Endothelial cell of umbilical vein (primary cell): Measurements from ENCODE around the gene EMC7. TPM values are rescaled to one million over a fixed set of nuclear protein-coding genes. Genes with fewer than 3 reads are reported as not detected.
A peak's percentile ranks its signal among the peaks of the same experiment; 100 is the strongest.

ENCODE experiments used
- Bru-seq: library from RNA; stranded (reverse); fragments of 400-500 nt; gene quantifications from one replicate; lab custom pipeline; 2021; lab: Mats Ljungman, UMichigan
- BruChase-seq, 2 experiments: library from RNA; stranded (reverse); fragments of 400-500 nt; gene quantifications; one replicate each; lab custom pipeline; 2021; lab: Mats Ljungman, UMichigan
- BruUV-seq: library from RNA; stranded (reverse); fragments of 400-500 nt; replicated peaks from 2 replicates; lab custom pipeline; 2021; lab: Mats Ljungman, UMichigan
- CTCF ChIA-PET: fragments of 300-600, 350-600 bp; sonication (Branson Sonifier 250); formaldehyde crosslinking; loops from one replicate; lab custom pipeline; 2021; ENCODE audit warnings: antibody characterized with exemption, inconsistent platforms; lab: Charles Lee
- POLR2A ChIA-PET: fragments of 300-600, 350-600 bp; sonication (Branson Sonifier 250); formaldehyde crosslinking; loops from one replicate; lab custom pipeline; 2021; ENCODE audit warnings: antibody characterized with exemption, inconsistent platforms; lab: Charles Lee
- DNase-seq: peaks from one replicate; pipeline ENCODE4 v3.0.0-alpha.2; 2011; ENCODE audit warnings: low read depth, low spot score
- FAIRE-seq: peaks from 2 replicates; lab custom pipeline; 2011; peaks lifted over from hg19 to GRCh38; lab: Jason Lieb, UNC
- H2AFZ ChIP-seq: 2 replicates; pipeline ENCODE4 v1.6.0; 2012; ENCODE audit warnings: low read depth, low read length, control low read depth, inconsistent platforms
- H3K27ac ChIP-seq: 2 replicates; pipeline ENCODE4 v1.5.1; 2011; ENCODE audit warnings: low read depth, mild to moderate bottlenecking, control low read depth, low read length, moderate library complexity; ENCODE audit not compliant: insufficient read depth
- H3K27me3 ChIP-seq, 2 experiments: 2 replicates each; pipeline versions ENCODE4 v1.6.0 to v1.6.1; 2011; ENCODE audit warnings: low read length in 2 of 2, mixed read lengths in 1 of 2; ENCODE audit not compliant: control insufficient read depth in 2 of 2, insufficient read depth in 2 of 2
- H3K36me3 ChIP-seq, 2 experiments: 2 replicates in 1 of 2; 3 replicates in 1 of 2; pipeline ENCODE4 v1.5.1; 2011; ENCODE audit warnings: low read length in 2 of 2, mild to moderate bottlenecking in 1 of 2, moderate library complexity in 1 of 2; ENCODE audit not compliant: control insufficient read depth in 2 of 2, insufficient read depth in 2 of 2; ENCODE audit errors: extremely low read depth in 1 of 2
- H3K4me1 ChIP-seq: 3 replicates; pipeline ENCODE4 v1.5.1; 2011; ENCODE audit warnings: mild to moderate bottlenecking, low read length; ENCODE audit not compliant: control insufficient read depth, insufficient read depth; ENCODE audit errors: extremely low read depth
- H3K4me2 ChIP-seq: 2 replicates; pipeline ENCODE4 v1.6.1; 2011; ENCODE audit warnings: low read length, control low read depth, mixed read lengths; ENCODE audit not compliant: insufficient read depth
- H3K4me3 ChIP-seq, 3 experiments: fragments of 200-600 bp in 1 of 3; sonication (generic), shearing (Covaris generic) in 1 of 3; replicated peaks in 1 of 3; 2 replicates each; pipeline ENCODE4 v1.5.1; 2011 to 2016; ENCODE audit warnings: control low read depth in 3 of 3, low read length in 3 of 3, mild to moderate bottlenecking in 2 of 3, inconsistent platforms in 1 of 3, low read depth in 1 of 3, moderate library complexity in 1 of 3; ENCODE audit not compliant: insufficient read depth in 1 of 3
- H3K79me2 ChIP-seq: 2 replicates; pipeline ENCODE4 v1.6.0; 2012; ENCODE audit warnings: low read length, inconsistent platforms; ENCODE audit not compliant: control insufficient read depth, insufficient read depth
- H3K9ac ChIP-seq: replicated peaks from 2 replicates; pipeline ENCODE3; 2011; ENCODE audit warnings: low read length, control low read depth; ENCODE audit not compliant: insufficient read depth; ENCODE audit errors: extremely low read depth
- H3K9me1 ChIP-seq: replicated peaks from 3 replicates; pipeline ENCODE4 v1.6.0; 2011; ENCODE audit warnings: mild to moderate bottlenecking, low read length; ENCODE audit not compliant: control insufficient read depth, insufficient read depth; ENCODE audit errors: extremely low read depth
- H3K9me3 ChIP-seq: replicated peaks from 2 replicates; pipeline ENCODE4 v1.5.1; 2012; ENCODE audit warnings: low read length, inconsistent platforms; ENCODE audit not compliant: control insufficient read depth, insufficient read depth
- H4K20me1 ChIP-seq: replicated peaks from 2 replicates; pipeline ENCODE3; 2011; ENCODE audit warnings: mild to moderate bottlenecking, low read length; ENCODE audit not compliant: control insufficient read depth, insufficient read depth; ENCODE audit errors: extremely low read depth
- EZH2 ChIP-seq: IDR thresholded peaks from 2 replicates; pipeline ENCODE4 v1.6.1; 2012; ENCODE audit warnings: borderline replicate concordance, low read depth, mild to moderate bottlenecking, moderate library complexity, low read length, inconsistent platforms; ENCODE audit not compliant: severe bottlenecking
- FOS ChIP-seq: IDR thresholded peaks from 2 replicates; pipeline ENCODE4 v1.6.1; 2011; ENCODE audit warnings: mild to moderate bottlenecking, low read length, moderate library complexity, borderline replicate concordance; ENCODE audit not compliant: insufficient read depth
- GATA2 ChIP-seq: IDR thresholded peaks from 2 replicates; pipeline ENCODE4 v1.7.0; 2011; ENCODE audit warnings: low read depth, mild to moderate bottlenecking, moderate library complexity, mixed read lengths, low read length; ENCODE audit not compliant: insufficient read length, insufficient read depth
- JUN ChIP-seq: IDR thresholded peaks from 2 replicates; pipeline ENCODE4 v1.6.1; 2011; ENCODE audit warnings: borderline replicate concordance, low read depth; ENCODE audit not compliant: insufficient read length, insufficient read depth
- MYC ChIP-seq: IDR thresholded peaks from one replicate; pipeline ENCODE4 v1.6.1; 2011; ENCODE audit warnings: mild to moderate bottlenecking, low read depth, low read length
- POLR2A ChIP-seq: IDR thresholded peaks from 2 replicates; pipeline ENCODE4 v1.6.1; 2012; ENCODE audit warnings: low read depth, mild to moderate bottlenecking, control low read depth, low read length
- POLR2AphosphoS5 ChIP-seq: IDR thresholded peaks from 2 replicates; pipeline ENCODE4 v1.6.1; 2012; ENCODE audit warnings: low read depth, mild to moderate bottlenecking, control low read depth, low read length, moderate library complexity; ENCODE audit not compliant: insufficient read depth
- dilution Hi-C: fragments of 300-500 bp; cut with MboI; formaldehyde crosslinking; loops from one replicate; pipeline ENCODE4 v1.15.0; 2019; ENCODE audit warnings: low sequenced_read_pairs; ENCODE audit not compliant: extremely low pct_ligation_motif_present
- intact Hi-C: fragments of 100-400 bp; cut with micrococcal nuclease; formaldehyde crosslinking; loops from one replicate; pipeline ENCODE4 v1.10.0; 2022
- long read RNA-seq: library from polyadenylated mRNA; stranded (forward); transcript quantifications from one replicate; pipeline ENCODE4 v2.0.0, GENCODE V29; 2021
- polyA minus RNA-seq, 3 experiments: library from RNA; depleted of rRNA, polyadenylated mRNA; stranded (reverse); fragments of >200 nt; gene quantifications; 1 replicate in 1 of 3; 2 replicates in 2 of 3; pipeline ENCODE4 v1.2.3, GENCODE V29; 2011
- polyA plus RNA-seq, 4 experiments: library from polyadenylated mRNA; depleted of rRNA in 3 of 4; stranded (reverse) in 3 of 4; unstranded in 1 of 4; fragments of >200 nt; gene quantifications; 2 replicates each; pipeline versions ENCODE4 v1.2.1 to v1.2.3, GENCODE V29; 2011 to 2012; ENCODE audit warnings: missing spikeins in 1 of 4
- total RNA-seq: library from RNA; stranded (reverse); gene quantifications from 2 replicates; pipeline ENCODE4 v1.2.3, GENCODE V29; 2021
- TF ChIP-seq, protein P1 (sequence below): IDR thresholded peaks from 2 replicates; pipeline ENCODE4 v1.6.1; 2011; ENCODE audit not compliant: insufficient read depth, insufficient read length
- TF ChIP-seq, protein P2 (sequence below), 2 donors: IDR thresholded peaks; 1 replicate in 1 of 2; 2 replicates in 1 of 2; pipeline ENCODE4 v1.5.1; 2011; ENCODE audit warnings: low read length in 2 of 2, mild to moderate bottlenecking in 2 of 2, moderate library complexity in 2 of 2, control low read depth in 1 of 2, inconsistent platforms in 1 of 2, low read depth in 1 of 2; ENCODE audit not compliant: insufficient read depth in 1 of 2; ENCODE audit errors: extremely low read depth in 1 of 2

Gene EMC7
- total RNA-seq (69.9 and 70.6 TPM in 2 replicates), polyA plus RNA-seq (46.9 and 57.0 TPM in 2 replicates), polyA minus RNA-seq (23.8 and 32.8 TPM in 2 replicates), Bru-seq, nascent RNA (percentile 77 among the genes with signal in this experiment), BruChase-seq, experiment 1, labeled RNA remaining after a 6-hour chase (percentile 87 among the genes with signal in this experiment), BruChase-seq, experiment 2, labeled RNA remaining after a 2-hour chase (percentile 69 among the genes with signal in this experiment)
- 67.7 and 74.8 TPM in 2 replicates for polyA plus RNA-seq (2011; cell fraction: cytosol; rRNA removed)
- polyA plus RNA-seq (2011; cell fraction: nucleus; rRNA removed) = 23.2 and 37.0 TPM in 2 replicates
- 75.4 and 100 TPM in 2 replicates for polyA plus RNA-seq (2012)
- polyA minus RNA-seq (2011; cell fraction: cytosol; rRNA and poly(A)+ RNA removed) = 26.0 TPM
- polyA minus RNA-seq (2011; cell fraction: nucleus; rRNA and poly(A)+ RNA removed) = 8.3 and 12.6 TPM in 2 replicates
- long read RNA-seq, transcript EMC7-201 (5 exons, 1,155 nt) = major isoform, 65 of 79 reads
- long read RNA-seq, partial matches to known transcripts = 1 of 79 reads
- long read RNA-seq, other reads (novel, unspliced or antisense) = 11 of 79 reads

DNA sequence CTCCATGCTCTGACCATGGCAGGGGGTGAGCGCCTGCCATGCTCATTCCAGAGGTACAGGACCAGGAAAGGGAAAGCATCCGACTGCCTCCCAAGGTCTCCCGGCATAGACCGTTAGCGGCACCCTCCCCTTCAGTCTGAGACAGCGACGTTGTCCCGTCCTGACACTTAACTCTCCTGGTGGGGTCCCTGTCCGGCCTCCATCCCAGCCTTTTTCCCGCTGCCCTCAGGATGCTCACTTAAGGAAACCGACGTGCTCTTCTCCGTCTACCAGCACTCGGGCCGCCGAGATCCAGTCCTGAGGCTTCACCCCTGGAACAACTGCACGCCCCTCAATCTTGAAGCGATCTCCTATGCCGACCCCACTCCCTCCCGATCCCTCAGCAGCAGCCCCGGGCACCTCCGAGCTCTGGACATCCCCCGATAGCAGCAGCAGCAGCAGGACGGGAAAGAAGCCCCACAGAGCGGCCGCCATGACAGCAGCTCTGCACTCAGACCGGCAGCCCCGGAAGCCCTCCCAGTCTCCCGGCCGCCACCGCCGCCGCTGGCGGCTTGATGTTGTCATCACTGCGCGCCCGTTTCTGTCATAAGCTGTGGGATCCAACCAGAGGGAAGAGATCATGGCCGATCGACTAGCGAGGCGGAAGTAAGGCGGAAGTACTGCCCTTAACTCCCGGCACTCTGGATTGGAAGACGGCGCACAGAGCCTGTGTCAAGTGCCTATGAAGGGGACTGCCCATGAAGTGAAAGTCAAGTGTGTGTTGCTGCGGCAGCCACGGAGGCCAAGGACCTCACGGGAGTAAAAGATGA is at the start of gene EMC7, which contains the start of gene PGBD4:
Gene EMC7 (minus strand): TSS at position 497 of the 809 bp plus-strand sequence. CDS start 23 bp downstream, at position 474.
Gene PGBD4 (plus strand): TSS at position 718 of the 809 bp plus-strand sequence. CDS start 449 bp downstream, outside the sequence.
- Histone ChIP-seq H3K4me2 (peak within 1 kb of the TSS; percentile 91), H3K4me3 (peak within 1 kb of the TSS; percentile 66 to 90 (median 66)), H3K27ac (peak within 1 kb of the TSS; percentile 78), H2AFZ (peak within 1 kb of the TSS; percentile 94), H4K20me1 (no peaks in the 10 kb centered on the region), H3K36me3 (no peaks in the 10 kb centered on the region), H3K9ac (peak within 1 kb of the TSS; percentile 91), H3K9me3 (no peaks in the 10 kb centered on the region), H3K9me1 (no peaks in the 10 kb centered on the region), H3K4me1 (peaks cover 17% of the 10 kb centered on the region), H3K79me2 (peaks cover 32% of the 10 kb centered on the region), H3K27me3 (no peaks in the 10 kb centered on the region)
- dilution Hi-C loops = no loop called here
- intact Hi-C loops = loop anchor here (1.0 to 10.0 kb wide), 6 partner anchors 21 to 333 kb away; partner anchors contain the start of genes GOLGA8A, LPCAT4, NOP10 and NUTM1
- FAIRE-seq (peak; percentile 100), DNase-seq (peak; percentile 99)
- POLR2A ChIA-PET = interaction anchor here (1.0 to 1.8 kb wide), 3 partner anchors 23 to 124 kb away, joined by 3 to 5 read pairs (median 3); partner anchors contain the start of gene KATNBL1
- BruUV-seq = no TSS peak
- CTCF ChIA-PET = interaction anchor here (0.6 to 2.1 kb wide), 5 partner anchors 8 to 266 kb away, joined by 3 to 25 read pairs (median 3); partner anchors contain the start of genes KATNBL1 and LPCAT4
- TF ChIP-seq GATA2 (no peak), POLR2A (peak; percentile 85), FOS (no peak), EZH2 (no peak), MYC (peak; percentile 45), JUN (no peak), POLR2AphosphoS5 (peak; percentile 62)
- TF ChIP-seq, protein P1, sequence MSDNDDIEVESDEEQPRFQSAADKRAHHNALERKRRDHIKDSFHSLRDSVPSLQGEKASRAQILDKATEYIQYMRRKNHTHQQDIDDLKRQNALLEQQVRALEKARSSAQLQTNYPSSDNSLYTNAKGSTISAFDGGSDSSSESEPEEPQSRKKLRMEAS = peak; percentile 46
- TF ChIP-seq, protein P2, sequence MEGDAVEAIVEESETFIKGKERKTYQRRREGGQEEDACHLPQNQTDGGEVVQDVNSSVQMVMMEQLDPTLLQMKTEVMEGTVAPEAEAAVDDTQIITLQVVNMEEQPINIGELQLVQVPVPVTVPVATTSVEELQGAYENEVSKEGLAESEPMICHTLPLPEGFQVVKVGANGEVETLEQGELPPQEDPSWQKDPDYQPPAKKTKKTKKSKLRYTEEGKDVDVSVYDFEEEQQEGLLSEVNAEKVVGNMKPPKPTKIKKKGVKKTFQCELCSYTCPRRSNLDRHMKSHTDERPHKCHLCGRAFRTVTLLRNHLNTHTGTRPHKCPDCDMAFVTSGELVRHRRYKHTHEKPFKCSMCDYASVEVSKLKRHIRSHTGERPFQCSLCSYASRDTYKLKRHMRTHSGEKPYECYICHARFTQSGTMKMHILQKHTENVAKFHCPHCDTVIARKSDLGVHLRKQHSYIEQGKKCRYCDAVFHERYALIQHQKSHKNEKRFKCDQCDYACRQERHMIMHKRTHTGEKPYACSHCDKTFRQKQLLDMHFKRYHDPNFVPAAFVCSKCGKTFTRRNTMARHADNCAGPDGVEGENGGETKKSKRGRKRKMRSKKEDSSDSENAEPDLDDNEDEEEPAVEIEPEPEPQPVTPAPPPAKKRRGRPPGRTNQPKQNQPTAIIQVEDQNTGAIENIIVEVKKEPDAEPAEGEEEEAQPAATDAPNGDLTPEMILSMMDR (IDR thresholded peaks at IDR 0.05; ENCODE audit: extremely low read depth in 1 of 2, insufficient read depth in 1 of 2, low read depth in 1 of 2, low read length in 2 of 2) = no peak
